ENCODE results near the gene ADGRD1.

Gene ADGRD1

DNA sequence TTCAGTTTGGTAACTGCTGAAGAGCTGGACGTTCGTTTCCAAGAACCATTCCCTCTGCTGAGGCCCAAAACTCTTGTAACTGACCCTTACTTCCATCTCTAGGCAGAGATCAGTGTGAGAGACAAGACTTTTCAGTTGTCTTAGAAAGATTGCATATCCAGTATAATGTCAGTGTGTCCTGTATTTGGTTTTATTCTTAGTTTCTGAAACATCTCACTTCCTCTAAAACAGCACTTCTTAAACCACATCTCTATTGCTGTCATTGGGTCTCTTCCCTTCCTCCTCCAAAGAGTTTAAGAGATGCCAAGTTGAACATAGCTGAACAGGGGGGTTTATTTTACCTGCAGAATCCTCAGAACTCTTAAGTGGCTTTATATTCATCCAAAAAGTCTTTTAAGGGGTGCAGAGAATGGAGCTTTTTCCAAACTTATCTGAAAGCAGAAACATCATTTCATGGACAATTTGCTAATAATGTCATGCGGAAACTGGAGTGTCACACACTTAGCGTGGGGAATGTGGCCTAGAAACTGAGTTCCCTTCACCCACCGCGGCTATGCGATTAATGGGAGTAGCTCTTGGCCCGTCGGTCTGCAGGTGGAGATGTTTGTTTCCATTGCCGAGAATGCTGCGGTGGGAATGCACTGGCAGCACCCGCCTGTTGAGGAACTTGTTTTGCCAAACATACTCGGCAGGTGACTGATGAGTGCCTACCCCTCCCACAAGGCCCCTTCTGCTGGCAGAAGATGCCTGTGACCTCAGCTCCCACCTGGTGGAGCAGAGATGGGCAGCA, 148.2 kb downstream of the ADGRD1 start:
- H3K4me1 ChIP-seq (ENCODE audit: insufficient read depth, poor library complexity, severe bottlenecking), result no peaks in the 10 kb centered on the region
- H3K27ac ChIP-seq (ENCODE audit: poor library complexity, severe bottlenecking), result no peak overlapping the region
- DNase-seq (ENCODE audit: low spot score), result no peak

GRCh38 chr12:131102493-131102931, 148.8 kb downstream of the ADGRD1 start:
- Histone ChIP-seq H3K36me3 (ENCODE audit: low read depth) (no peaks in the 10 kb centered on the region), H3K4me3 (ENCODE audit: severe bottlenecking) (no peak overlapping the region), H3K27me3 (ENCODE audit: insufficient read depth, poor library complexity, severe bottlenecking) (no peaks in the 10 kb centered on the region), H3K4me1 (ENCODE audit: insufficient read depth, poor library complexity, severe bottlenecking) (no peaks in the 10 kb centered on the region), H3K9me3 (ENCODE audit: severe bottlenecking) (no peaks in the 10 kb centered on the region), H3K27ac (ENCODE audit: poor library complexity, severe bottlenecking) (no peak overlapping the region)
- no peak for TF ChIP-seq CTCF (IDR thresholded peaks at IDR 0.05; ENCODE audit: poor library complexity, severe bottlenecking)
- ATAC-seq (ENCODE audit: low read depth), result no peak
- DNase-seq (ENCODE audit: low spot score), result no peak

More for the DNA sequence above, 148.2 kb downstream of the ADGRD1 start:
- TF ChIP-seq CTCF (IDR thresholded peaks at IDR 0.05; ENCODE audit: poor library complexity, severe bottlenecking), result no peak
- Histone ChIP-seq H3K9me3 (ENCODE audit: severe bottlenecking) (no peaks in the 10 kb centered on the region), H3K36me3 (ENCODE audit: low read depth) (no peaks in the 10 kb centered on the region), H3K27me3 (ENCODE audit: insufficient read depth, poor library complexity, severe bottlenecking) (no peaks in the 10 kb centered on the region), H3K4me3 (ENCODE audit: severe bottlenecking) (no peak overlapping the region)
- ATAC-seq (ENCODE audit: low read depth), result no peak

DNA sequence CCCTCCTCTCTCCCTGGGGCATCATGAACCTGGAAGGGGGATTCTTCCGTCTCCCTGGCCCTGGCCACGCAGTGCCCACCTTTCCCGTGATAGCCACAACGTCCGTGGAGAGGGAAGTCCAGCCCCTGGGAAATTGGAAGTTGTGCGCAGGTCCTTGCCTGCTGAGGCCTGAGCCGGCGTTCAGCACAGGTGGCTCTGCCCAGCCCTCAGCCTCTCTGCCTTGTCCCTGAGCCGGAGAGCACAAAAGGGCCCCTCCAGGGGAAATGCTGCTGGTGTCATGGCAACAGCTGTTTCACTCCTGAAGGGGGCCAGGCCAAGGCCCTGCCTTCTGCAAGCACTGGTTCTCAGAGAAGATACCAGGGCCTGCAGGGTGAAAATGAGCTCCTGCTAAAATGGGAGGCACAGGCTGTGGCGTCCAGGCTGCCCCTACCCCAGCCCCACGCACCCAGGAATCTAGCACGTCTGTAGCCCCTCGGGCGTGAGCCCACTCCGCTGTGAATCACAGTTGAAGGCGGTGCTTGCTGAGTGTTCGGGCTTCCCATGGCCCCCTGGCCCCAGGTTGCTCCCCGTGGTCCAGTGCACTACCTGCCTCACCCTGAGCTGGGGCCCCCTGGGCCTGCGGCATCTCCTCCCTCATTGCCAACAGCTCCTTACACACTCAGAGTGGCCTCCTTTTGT, 149.4 kb downstream of the ADGRD1 start:
- H3K4me3 ChIP-seq (ENCODE audit: severe bottlenecking), result no peak overlapping the region
- no peaks in the 10 kb centered on the region for H3K36me3 ChIP-seq (ENCODE audit: low read depth)
- ATAC-seq (ENCODE audit: low read depth) (no peak), DNase-seq (ENCODE audit: low spot score) (no peak)
- TF ChIP-seq CTCF (IDR thresholded peaks at IDR 0.05; ENCODE audit: poor library complexity, severe bottlenecking), result no peak
- no peaks in the 10 kb centered on the region for H3K4me1 ChIP-seq (ENCODE audit: insufficient read depth, poor library complexity, severe bottlenecking)
- no peaks in the 10 kb centered on the region for H3K27me3 ChIP-seq (ENCODE audit: insufficient read depth, poor library complexity, severe bottlenecking)
- no peak overlapping the region for H3K27ac ChIP-seq (ENCODE audit: poor library complexity, severe bottlenecking)
- H3K9me3 ChIP-seq (ENCODE audit: severe bottlenecking), result no peaks in the 10 kb centered on the region

DNA sequence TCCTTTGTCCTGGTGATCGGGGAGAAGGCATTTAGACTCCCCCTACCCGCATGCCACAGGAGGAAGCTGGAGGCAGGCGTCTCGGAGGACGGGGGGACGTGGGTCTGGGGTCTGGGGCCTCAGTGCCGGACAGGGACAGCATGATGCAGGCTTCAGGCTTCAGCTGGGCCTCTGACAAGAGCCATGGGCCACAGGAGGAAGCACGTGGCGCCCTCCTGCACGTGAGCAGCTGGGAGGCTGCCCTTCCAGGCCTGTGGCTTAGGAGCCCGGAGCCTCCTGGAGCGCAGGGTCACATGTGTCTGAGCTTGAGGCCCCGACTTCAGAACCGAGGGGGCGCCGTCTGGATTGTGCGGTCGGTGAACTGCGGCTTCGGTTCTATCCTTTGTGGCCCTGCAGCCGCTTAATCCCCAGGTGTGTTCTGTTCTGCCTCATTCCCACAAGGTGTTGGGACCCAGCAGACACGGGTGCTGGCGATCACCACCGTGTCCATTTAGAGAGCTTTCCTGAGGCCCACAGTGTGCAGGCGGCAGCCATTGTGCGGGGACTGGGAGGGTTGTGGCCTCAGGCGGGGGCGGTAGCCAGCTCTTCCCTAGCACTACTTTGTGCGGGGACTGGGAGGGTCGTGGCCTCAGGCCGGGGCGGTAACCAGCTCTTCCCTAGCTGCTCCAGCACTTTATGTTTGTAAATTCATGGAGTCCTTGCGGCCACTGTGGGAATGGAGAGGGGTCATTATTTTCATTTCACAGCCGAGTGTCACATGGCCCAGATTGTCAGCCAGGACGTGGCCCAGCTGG, 150.2 kb downstream of the ADGRD1 start:
- DNase-seq (ENCODE audit: low spot score) (no peak), ATAC-seq (ENCODE audit: low read depth) (no peak)
- Histone ChIP-seq H3K9me3 (ENCODE audit: severe bottlenecking) (no peaks in the 10 kb centered on the region), H3K27me3 (ENCODE audit: insufficient read depth, poor library complexity, severe bottlenecking) (no peaks in the 10 kb centered on the region), H3K36me3 (ENCODE audit: low read depth) (no peaks in the 10 kb centered on the region), H3K27ac (ENCODE audit: poor library complexity, severe bottlenecking) (no peak overlapping the region), H3K4me1 (ENCODE audit: insufficient read depth, poor library complexity, severe bottlenecking) (no peaks in the 10 kb centered on the region), H3K4me3 (ENCODE audit: severe bottlenecking) (no peak overlapping the region)
- TF ChIP-seq CTCF (IDR thresholded peaks at IDR 0.05; ENCODE audit: poor library complexity, severe bottlenecking), result no peak
